Limb (tissue), 2 donors: ENCODE measurements around the gene EXOC7.
A peak's percentile ranks its signal among the peaks of the same experiment; 100 is the strongest.

ENCODE experiments used
- DNase-seq, 2 donors: peaks; one replicate each; pipeline ENCODE4 v3.0.0-alpha.2; 2016; ENCODE audit errors: extremely low spot score in 2 of 2

Gene EXOC7, protein sequence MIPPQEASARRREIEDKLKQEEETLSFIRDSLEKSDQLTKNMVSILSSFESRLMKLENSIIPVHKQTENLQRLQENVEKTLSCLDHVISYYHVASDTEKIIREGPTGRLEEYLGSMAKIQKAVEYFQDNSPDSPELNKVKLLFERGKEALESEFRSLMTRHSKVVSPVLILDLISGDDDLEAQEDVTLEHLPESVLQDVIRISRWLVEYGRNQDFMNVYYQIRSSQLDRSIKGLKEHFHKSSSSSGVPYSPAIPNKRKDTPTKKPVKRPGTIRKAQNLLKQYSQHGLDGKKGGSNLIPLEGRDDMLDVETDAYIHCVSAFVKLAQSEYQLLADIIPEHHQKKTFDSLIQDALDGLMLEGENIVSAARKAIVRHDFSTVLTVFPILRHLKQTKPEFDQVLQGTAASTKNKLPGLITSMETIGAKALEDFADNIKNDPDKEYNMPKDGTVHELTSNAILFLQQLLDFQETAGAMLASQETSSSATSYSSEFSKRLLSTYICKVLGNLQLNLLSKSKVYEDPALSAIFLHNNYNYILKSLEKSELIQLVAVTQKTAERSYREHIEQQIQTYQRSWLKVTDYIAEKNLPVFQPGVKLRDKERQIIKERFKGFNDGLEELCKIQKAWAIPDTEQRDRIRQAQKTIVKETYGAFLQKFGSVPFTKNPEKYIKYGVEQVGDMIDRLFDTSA

GRCh38 chr17:76103274-76104139 lies at the start of gene EXOC7:
Gene EXOC7, minus strand, starts transcription at chr17:76103787. Its CDS starts 95 bp downstream, at chr17:76103692.
- DNase-seq = peak; percentile 95 to 97

DNA sequence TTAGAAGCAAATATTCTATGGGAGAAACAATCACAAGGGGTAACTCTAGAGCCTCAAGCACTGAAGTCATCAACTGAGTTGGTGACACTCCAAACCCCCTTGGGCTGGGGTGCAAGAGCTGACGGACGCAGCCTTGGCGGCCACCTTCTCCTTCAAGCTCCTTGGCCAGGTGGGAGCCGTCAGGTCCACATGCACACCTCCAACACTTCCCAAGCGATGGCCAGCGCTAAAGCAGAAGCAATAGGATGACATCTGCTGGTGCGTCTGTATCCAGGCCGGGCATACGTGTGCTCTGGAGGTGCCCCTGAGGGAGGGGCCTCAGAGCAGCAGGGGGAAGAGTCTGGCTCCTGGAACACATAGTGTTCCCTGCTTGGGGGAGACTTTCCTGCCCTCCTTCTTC lies 49.6 kb upstream of the EXOC7 start:
- DNase-seq = no peak

- no peak for DNase-seq
Measured at GRCh38 chr17:76152591-76152990, 49.0 kb upstream of the EXOC7 start.

DNA sequence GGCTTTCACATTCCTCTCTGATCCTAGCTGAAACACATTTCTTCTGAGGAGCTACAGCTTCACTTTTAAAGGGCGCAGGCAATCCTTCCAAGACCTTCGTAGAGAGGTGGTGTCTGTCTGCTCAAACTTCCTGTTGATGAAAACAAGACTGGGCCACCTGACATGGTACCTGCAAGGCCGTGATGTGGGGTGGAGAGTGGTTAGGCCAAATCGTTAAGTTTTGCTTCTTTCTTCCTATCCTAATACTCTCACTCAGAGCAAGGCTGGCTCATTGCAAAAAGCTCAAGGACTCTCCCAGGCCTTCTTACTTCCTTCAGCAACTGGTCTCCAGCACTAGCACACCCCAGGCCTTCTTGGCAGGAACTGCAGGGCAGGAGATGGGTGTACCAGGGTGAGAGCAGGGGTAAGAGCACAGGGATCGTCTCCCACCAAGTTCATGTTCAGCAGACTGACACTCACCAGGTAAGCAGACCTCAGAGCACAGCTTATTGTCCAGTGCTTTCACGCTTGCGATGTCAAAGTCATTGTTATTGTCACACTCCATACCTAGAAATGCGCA lies 48.4 kb upstream of the EXOC7 start:
- no peak for DNase-seq

DNA sequence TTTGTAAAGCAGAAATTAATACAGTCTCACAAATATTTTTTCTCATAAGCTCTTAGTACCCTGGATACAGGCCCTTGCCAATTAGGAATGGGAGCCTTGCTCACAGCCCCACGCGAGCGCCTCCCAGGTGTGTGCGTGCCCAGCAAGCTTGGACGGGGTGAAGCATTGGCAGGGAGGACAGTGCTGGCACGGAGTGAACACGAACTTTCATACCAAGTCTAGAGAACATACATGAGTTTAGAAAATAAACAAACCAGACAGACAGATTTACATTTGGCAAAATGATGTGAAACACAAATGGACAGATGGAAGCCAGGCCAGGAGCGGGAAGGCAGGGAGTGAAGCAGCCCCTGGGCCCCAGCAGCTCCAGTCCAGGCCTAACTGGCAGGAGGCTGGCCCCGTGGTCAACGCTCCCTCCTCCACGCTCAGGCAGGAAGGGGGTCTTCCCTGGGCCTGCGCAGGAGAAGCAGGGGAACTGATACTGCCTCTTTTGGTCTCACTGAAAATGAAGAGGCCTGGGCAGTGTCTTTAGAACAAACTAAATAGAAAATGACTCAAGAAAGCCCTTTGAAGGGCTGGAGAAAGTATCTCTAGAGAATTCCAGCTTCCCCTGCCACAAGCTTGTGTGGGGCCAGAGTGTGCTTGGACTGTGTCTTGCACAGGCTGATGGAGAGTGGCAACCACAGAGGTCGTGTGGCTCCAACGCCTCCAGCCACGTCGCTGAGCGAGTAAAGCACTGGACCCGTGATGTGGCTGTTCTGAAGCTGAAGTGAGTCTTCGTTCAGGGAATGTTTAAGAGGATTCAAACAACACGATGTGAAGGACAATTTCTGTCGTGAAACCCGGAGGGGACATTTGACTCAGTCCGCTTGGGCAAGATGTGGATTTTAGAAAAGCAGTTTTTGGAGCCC lies 47.4 kb upstream of the EXOC7 start:
- no peak for DNase-seq

DNA sequence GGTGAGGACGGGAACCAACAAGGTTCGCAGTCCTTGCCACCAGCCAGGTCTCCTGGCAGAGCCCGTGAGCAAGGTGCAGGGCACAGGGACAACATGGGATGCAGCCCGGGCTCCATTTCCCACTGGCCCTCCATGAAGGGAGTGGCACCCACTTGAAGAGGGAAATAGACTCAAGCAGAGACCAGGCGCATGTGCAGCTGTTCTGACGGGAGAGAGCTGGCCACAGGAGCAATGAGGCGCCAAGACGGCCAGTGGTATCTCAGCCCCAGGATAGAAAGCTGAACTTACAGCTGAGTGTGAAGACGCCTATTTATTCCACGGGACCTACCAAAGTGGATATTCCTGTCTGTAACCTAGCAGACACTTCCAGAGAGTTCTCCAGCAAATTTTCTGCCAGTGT lies 45.6 kb upstream of the EXOC7 start:
- DNase-seq = no peak

DNA sequence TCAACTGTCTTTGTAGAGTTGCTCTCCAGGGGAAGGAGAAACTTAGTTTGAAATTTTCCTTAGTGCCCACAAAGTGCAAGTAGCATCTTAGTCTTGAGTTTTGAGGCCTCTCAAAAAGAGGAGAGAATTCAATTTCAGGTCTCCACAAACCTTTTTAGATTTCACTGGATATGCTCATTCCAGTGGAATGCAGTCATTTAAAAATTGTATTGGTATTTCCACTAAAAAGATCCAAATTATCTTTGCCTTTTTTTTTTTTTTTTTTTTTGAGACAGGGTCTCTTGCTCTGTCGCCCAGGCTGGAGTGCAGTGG lies 44.4 kb upstream of the EXOC7 start:
- no peak for DNase-seq

GRCh38 chr17:76147211-76148014 lies 43.8 kb upstream of the EXOC7 start:
- no peak for DNase-seq

- DNase-seq = no peak
Measured at GRCh38 chr17:76146053-76146851, 42.7 kb upstream of the EXOC7 start.

GRCh38 chr17:76145231-76146052 lies 41.9 kb upstream of the EXOC7 start:
- no peak for DNase-seq

DNA sequence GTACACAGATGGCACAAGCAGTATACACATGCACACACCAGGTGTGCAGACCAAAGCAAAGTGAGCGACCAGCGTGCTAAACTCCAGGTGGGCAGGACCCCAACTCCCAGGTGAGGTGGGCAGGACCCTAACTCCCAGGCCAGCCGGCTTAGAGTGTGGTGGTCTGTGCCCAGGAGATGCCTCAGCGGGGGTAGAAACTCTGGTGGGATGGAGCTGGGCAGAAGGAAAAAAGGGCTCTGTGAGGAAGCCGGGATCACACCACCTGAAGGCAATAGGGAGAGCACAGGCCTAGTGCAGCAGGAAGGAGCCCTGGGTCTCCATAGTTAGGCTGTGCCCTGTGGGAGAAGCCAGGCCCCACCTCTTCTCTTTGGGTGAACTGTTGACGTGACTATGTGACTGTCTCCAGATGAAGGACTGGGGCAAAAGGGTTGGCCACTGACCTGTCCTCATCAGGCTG lies 39.0 kb upstream of the EXOC7 start:
- DNase-seq = no peak

- DNase-seq = no peak
Measured at GRCh38 chr17:76142039-76142584, 38.5 kb upstream of the EXOC7 start.

DNA sequence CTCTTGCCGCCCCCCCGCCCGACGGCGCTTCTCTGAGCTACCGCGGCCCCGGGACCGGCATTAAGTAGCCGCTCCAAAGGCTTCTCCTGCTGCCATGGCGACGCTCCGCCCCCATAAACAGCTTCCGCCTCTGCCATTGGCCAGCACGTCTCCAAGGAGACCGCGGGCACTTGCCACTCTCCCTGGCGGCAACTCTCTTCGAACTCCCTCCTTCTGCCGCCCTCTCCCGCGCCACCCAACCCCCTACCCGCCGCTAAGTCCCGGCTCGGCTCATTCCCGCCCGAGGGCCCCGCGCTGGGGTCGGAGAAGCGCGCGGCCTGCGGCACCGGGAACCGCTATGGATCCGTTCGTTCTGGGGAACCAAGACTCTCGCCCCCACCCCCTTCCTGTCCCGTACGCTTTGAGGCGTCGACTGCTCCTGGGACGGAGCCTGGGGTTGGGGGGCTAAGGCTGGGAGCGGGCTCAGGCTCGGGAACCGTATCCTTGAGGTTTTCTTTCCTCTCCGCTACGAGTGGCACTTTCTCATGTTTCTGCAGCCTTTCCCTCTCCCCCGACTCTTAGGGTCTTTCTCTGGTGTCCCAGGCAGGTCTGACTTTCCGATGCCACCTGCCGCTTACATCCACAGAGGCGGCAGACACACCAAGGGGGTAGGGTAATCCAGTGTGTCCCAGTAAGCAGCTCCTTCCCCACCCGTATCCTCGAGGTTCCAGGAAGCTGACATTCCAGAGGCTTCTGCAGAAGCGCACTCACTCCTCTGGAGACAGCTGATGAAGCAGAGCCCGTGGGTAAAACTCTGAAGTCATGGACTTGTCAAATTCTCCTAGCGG lies 37.8 kb upstream of the EXOC7 start, which contains the start of gene FOXJ1:
FOXJ1 (minus strand) TSS at position 34 of the 827 bp plus-strand sequence. CDS start 850 bp downstream, outside the sequence.
- DNase-seq = peak; percentile 87 to 95

- DNase-seq = no peak
Measured at GRCh38 chr17:76140661-76141211, 37.1 kb upstream of the EXOC7 start.

DNA sequence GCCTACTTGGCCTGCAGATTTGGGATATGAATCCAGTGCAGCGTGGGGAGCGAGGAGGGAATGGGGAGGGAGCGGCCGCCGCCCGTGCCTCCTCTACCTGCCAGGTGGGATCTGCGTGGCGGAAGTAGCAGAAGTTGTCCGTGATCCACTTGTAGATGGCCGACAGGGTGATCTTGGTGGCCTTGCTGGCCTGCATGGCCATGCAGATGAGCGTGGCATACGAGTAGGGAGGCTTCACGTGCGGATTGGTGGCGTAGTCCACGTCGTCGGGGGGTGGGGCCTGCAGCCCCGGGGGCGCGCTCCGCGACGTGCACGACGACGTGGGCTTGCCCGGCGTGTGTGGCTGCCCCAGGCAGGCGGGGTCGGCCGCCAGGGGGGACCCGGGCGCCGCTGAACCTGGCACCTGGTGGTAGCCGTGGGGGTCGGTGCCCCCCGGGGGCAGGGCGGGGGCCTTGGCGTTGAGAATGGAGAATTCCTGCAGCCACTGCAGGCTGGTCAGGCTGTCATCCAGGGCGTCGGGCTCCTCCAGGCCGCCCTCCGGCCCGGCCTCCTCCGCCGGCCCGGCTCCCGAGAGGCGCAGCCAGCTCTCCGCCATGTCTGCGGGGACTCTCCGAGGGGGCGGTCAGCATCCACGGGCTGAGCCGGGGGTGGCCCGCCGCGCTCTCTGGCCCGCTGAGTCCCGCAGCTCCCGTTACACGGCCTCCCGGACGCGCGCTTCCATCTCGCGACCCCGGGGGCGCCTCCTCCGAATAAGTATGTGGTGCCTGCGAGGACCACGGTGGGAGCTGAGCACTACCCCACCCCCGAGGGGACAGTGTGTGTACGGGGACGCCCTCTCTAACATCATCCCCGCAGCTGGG lies 36.4 kb upstream of the EXOC7 start:
- DNase-seq = peak in 1 of 2 donors; percentile 61
